Measurements from ENCODE around the gene RETREG3. TPM values are rescaled to one million over a fixed set of nuclear protein-coding genes. Genes with fewer than 3 reads are reported as not detected.

The RETREG3 gene
- total and polyA plus RNA-seq, 9 of the 15 experiments (the other 6 are each of a cell fraction or from before 2014, with no cell fraction given) = 4.1 to 39.0 (median 16.9) TPM

- TF ChIP-seq ZNF318 (IDR thresholded peaks at IDR 0.05; ENCODE audit: borderline replicate concordance in 1 of 2, low read depth in 1 of 2) (no peak), CBFA2T3 (IDR thresholded peaks at IDR 0.05) (no peak), CREM (IDR thresholded peaks at IDR 0.05; ENCODE audit: low read depth) (peak; percentile 89), GABPA (tag; conservative IDR thresholded peaks at IDR 0.05; ENCODE audit: low read depth) (peak; percentile 97), MAX (CRISPR knock-in tag; IDR thresholded peaks at IDR 0.05) (no peak), ATF1 (CRISPR knock-in tag; IDR thresholded peaks at IDR 0.05) (no peak), ATF1 (tag; IDR thresholded peaks at IDR 0.05) (peak; percentile 65), ZC3H8 (IDR thresholded peaks at IDR 0.05) (no peak), HEY1 (CRISPR knock-in tag; IDR thresholded peaks at IDR 0.05; ENCODE audit: borderline replicate concordance) (no peak), MYC (IDR thresholded peaks at IDR 0.05; ENCODE audit: low read depth, low read length) (peak; percentile 87), MYC (CRISPR knock-in tag; IDR thresholded peaks at IDR 0.05; ENCODE audit: borderline replicate concordance, low read depth) (no peak), ERF (CRISPR knock-in tag; IDR thresholded peaks at IDR 0.05) (no peak), PML (IDR thresholded peaks at IDR 0.05; ENCODE audit: low read length) (peak; percentile 52), ZNF408 (CRISPR knock-in tag; IDR thresholded peaks at IDR 0.05; ENCODE audit: low read depth) (no peak), ZNF277 (CRISPR knock-in tag; IDR thresholded peaks at IDR 0.05; ENCODE audit: borderline replicate concordance) (no peak), TBP (optimal IDR thresholded peaks at IDR 0.05; ENCODE audit: low read depth, low read length) (peak; percentile 84), CTBP1 (IDR thresholded peaks at IDR 0.05; ENCODE audit: borderline replicate concordance) (no peak; the same call in none of the 2 replicates), POLR2H (tag; IDR thresholded peaks at IDR 0.05; ENCODE audit: low read depth) (peak; percentile 89)
These were observed 31.5 kb downstream of the RETREG3 start, which contains the start of gene PSMC3IP (continued) for GRCh38 chr17:42577532-42578281.
